Keratinocyte (primary cell): ENCODE results near the gene ST3GAL2. TPM values are rescaled to one million over a fixed set of nuclear protein-coding genes. Genes with fewer than 3 reads are reported as not detected.

ENCODE experiments used
- DNase-seq: peaks from one replicate; pipeline ENCODE4 v3.0.0-alpha.2; 2011; ENCODE audit warnings: low read depth, missing footprints, low spot score
- FAIRE-seq: peaks from 2 replicates; lab custom pipeline; 2011; peaks lifted over from hg19 to GRCh38; lab: Jason Lieb, UNC
- H2AFZ ChIP-seq: 2 replicates; pipeline ENCODE4 v1.6.0; 2012; ENCODE audit warnings: low read length, control low read depth, inconsistent platforms; ENCODE audit not compliant: control insufficient read depth
- H3K27ac ChIP-seq: 2 replicates; pipeline ENCODE4 v1.5.1; 2011; ENCODE audit warnings: low read length; ENCODE audit not compliant: control insufficient read depth, insufficient read depth
- H3K27me3 ChIP-seq: 3 replicates; pipeline ENCODE4 v1.6.0; 2011; ENCODE audit warnings: low read length; ENCODE audit not compliant: control insufficient read depth, insufficient read depth; ENCODE audit errors: extremely low read depth
- H3K36me3 ChIP-seq, 2 experiments: 2 replicates in 1 of 2; 3 replicates in 1 of 2; pipeline ENCODE4 v1.5.1; 2011; ENCODE audit warnings: low read length in 2 of 2, mild to moderate bottlenecking in 1 of 2; ENCODE audit not compliant: control insufficient read depth in 2 of 2, insufficient read depth in 2 of 2; ENCODE audit errors: extremely low read depth in 1 of 2
- H3K4me1 ChIP-seq: 3 replicates; pipeline ENCODE4 v1.5.1; 2011; ENCODE audit warnings: low read length; ENCODE audit not compliant: control insufficient read depth, insufficient read depth; ENCODE audit errors: extremely low read depth
- H3K4me2 ChIP-seq: 3 replicates; pipeline ENCODE4 v1.6.0; 2011; ENCODE audit warnings: low read depth, low read length; ENCODE audit not compliant: control insufficient read depth, insufficient read depth; ENCODE audit errors: extremely low read depth
- H3K4me3 ChIP-seq, 3 experiments: fragments of 200-600 bp in 1 of 3; sonication (generic) in 1 of 3; 2 replicates in 2 of 3; 3 replicates in 1 of 3; pipeline ENCODE4 v1.5.1; 2011 to 2016; ENCODE audit warnings: low read length in 3 of 3, mild to moderate bottlenecking in 3 of 3, control low read depth in 2 of 3, inconsistent platforms in 1 of 3, low read depth in 1 of 3, mixed read lengths in 1 of 3, mixed run types in 1 of 3, moderate library complexity in 1 of 3; ENCODE audit not compliant: control insufficient read depth in 2 of 3, insufficient read depth in 2 of 3; ENCODE audit errors: extremely low read depth in 1 of 3
- H3K79me2 ChIP-seq: 2 replicates; pipeline ENCODE4 v1.6.0; 2012; ENCODE audit warnings: low read length; ENCODE audit not compliant: control insufficient read depth, insufficient read depth
- H3K9ac ChIP-seq: 3 replicates; pipeline ENCODE4 v1.6.0; 2011; ENCODE audit warnings: low read length; ENCODE audit not compliant: control insufficient read depth, insufficient read depth; ENCODE audit errors: extremely low read depth
- H3K9me1 ChIP-seq: 3 replicates; pipeline ENCODE4 v1.6.0; 2011; ENCODE audit warnings: low read length; ENCODE audit not compliant: control insufficient read depth, insufficient read depth; ENCODE audit errors: extremely low read depth
- H3K9me3 ChIP-seq: 2 replicates; pipeline ENCODE4 v1.5.1; 2012; ENCODE audit warnings: low read depth, low read length; ENCODE audit not compliant: control insufficient read depth
- H4K20me1 ChIP-seq: 3 replicates; pipeline ENCODE4 v1.6.0; 2011; ENCODE audit warnings: low read length; ENCODE audit not compliant: control insufficient read depth, insufficient read depth; ENCODE audit errors: extremely low read depth
- EZH2 ChIP-seq: IDR thresholded peaks from one replicate; pipeline ENCODE4 v1.6.1; 2012; ENCODE audit warnings: inconsistent platforms, mild to moderate bottlenecking, low read length, moderate library complexity
- dilution Hi-C: fragments of 300-500 bp; cut with MboI; formaldehyde crosslinking; loops from one replicate; pipeline ENCODE4 v1.7.0; 2020; ENCODE audit warnings: low sequenced_read_pairs; ENCODE audit not compliant: extremely low pct_ligation_motif_present
- polyA plus RNA-seq, 5 experiments: library from polyadenylated mRNA; depleted of rRNA in 3 of 5; stranded (reverse) in 3 of 5; stranded (forward) in 1 of 5; unstranded in 1 of 5; fragments of >200 nt; gene quantifications; 1 replicate in 1 of 5; 2 replicates in 3 of 5; 3 replicates in 1 of 5; pipeline versions ENCODE4 v1.2.1 to v1.2.3, GENCODE V29; 2011 to 2012; ENCODE audit warnings: missing spikeins in 2 of 5, low read depth in 1 of 5, low replicate concordance in 1 of 5
- TF ChIP-seq, protein P1 (sequence below), 3 experiments: IDR thresholded peaks in 1 of 3; conservative IDR thresholded peaks in 1 of 3; optimal IDR thresholded peaks in 1 of 3; 2 replicates in 2 of 3; 3 replicates in 1 of 3; pipeline versions ENCODE3 to v1.5.1; 2011; ENCODE audit warnings: low read length in 3 of 3, mild to moderate bottlenecking in 3 of 3, moderate library complexity in 2 of 3, control low read depth in 1 of 3, inconsistent platforms in 1 of 3; ENCODE audit not compliant: insufficient read depth in 2 of 3; ENCODE audit errors: extremely low read depth in 1 of 3

Gene ST3GAL2
- polyA plus RNA-seq, 1 donor (not counting 4 experiments of a cell fraction or from before 2014, with no cell fraction given): 4.0 TPM

DNA sequence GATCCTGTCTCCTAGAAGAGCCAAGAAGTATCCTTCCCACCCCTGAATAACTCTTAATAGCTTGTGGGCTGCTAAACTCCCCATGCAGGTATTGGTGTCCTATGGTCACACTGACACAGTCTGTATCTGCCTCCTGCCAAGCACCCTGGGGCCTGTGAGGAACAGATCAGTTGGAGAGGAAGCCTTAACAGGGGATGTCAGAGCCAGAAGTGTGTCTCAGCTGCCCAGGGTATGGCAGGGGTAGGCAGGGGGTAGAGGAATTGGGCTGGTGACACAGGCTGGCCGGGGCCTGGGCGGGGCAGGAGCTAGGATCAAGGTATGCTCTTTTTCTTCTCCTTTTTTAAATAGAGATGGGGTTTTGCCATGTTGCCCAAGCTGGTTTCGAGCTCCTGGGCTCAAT, 47.5 kb downstream of the ST3GAL2 start:
- Histone ChIP-seq H3K9me1 (no peaks in the 10 kb centered on the region), H3K27me3 (no peaks in the 10 kb centered on the region), H3K4me2 (no peak overlapping the region), H3K36me3 (peaks cover 0 to 4% of the 10 kb centered on the region in 2 experiments), H2AFZ (no peak overlapping the region), H4K20me1 (no peaks in the 10 kb centered on the region), H3K9ac (no peak overlapping the region), H3K79me2 (no peaks in the 10 kb centered on the region), H3K4me1 (peaks cover 22% of the 10 kb centered on the region), H3K4me3 (no peak overlapping the region), H3K27ac (no peak overlapping the region), H3K9me3 (no peaks in the 10 kb centered on the region)
- DNase-seq (no peak), FAIRE-seq (no peak)
- dilution Hi-C loops: no loop called here
- TF ChIP-seq EZH2: no peak
- TF ChIP-seq, protein P1, sequence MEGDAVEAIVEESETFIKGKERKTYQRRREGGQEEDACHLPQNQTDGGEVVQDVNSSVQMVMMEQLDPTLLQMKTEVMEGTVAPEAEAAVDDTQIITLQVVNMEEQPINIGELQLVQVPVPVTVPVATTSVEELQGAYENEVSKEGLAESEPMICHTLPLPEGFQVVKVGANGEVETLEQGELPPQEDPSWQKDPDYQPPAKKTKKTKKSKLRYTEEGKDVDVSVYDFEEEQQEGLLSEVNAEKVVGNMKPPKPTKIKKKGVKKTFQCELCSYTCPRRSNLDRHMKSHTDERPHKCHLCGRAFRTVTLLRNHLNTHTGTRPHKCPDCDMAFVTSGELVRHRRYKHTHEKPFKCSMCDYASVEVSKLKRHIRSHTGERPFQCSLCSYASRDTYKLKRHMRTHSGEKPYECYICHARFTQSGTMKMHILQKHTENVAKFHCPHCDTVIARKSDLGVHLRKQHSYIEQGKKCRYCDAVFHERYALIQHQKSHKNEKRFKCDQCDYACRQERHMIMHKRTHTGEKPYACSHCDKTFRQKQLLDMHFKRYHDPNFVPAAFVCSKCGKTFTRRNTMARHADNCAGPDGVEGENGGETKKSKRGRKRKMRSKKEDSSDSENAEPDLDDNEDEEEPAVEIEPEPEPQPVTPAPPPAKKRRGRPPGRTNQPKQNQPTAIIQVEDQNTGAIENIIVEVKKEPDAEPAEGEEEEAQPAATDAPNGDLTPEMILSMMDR (optimal IDR thresholded peaks at IDR 0.05 in 1 of 3, IDR thresholded peaks at IDR 0.05 in 1 of 3, conservative IDR thresholded peaks at IDR 0.05 in 1 of 3; ENCODE audit: extremely low read depth in 1 of 3, insufficient read depth in 2 of 3, low read length in 3 of 3): no peak

GRCh38 chr16:70390774-70391173, 48.1 kb downstream of the ST3GAL2 start:
- peaks cover 0 to 4% of the 10 kb centered on the region in 2 experiments for H3K36me3 ChIP-seq
- no peak overlapping the region for H3K27ac ChIP-seq
- no peak overlapping the region for H3K4me2 ChIP-seq
- DNase-seq (no peak), FAIRE-seq (peak; percentile 57)
- no peaks in the 10 kb centered on the region for H3K79me2 ChIP-seq
- peaks cover 22% of the 10 kb centered on the region for H3K4me1 ChIP-seq
- H2AFZ ChIP-seq: no peak overlapping the region
- no peak overlapping the region for H3K9ac ChIP-seq
- H3K9me1 ChIP-seq: no peaks in the 10 kb centered on the region
- no peak for TF ChIP-seq EZH2
- TF ChIP-seq, protein P1 (optimal IDR thresholded peaks at IDR 0.05 in 1 of 3, IDR thresholded peaks at IDR 0.05 in 1 of 3, conservative IDR thresholded peaks at IDR 0.05 in 1 of 3; ENCODE audit: extremely low read depth in 1 of 3, insufficient read depth in 2 of 3, low read length in 3 of 3): peak in 1 of 3 experiments; percentile 14
- no peaks in the 10 kb centered on the region for H3K9me3 ChIP-seq
- H3K27me3 ChIP-seq: no peaks in the 10 kb centered on the region
- dilution Hi-C loops: no loop called here
- no peaks in the 10 kb centered on the region for H4K20me1 ChIP-seq
- H3K4me3 ChIP-seq: no peak overlapping the region
